ENCODE results near the gene NHLRC4.
A peak's percentile ranks its signal among the peaks of the same experiment; 100 is the strongest.

NHLRC4 gene

GRCh38 chr16:580141-580945 is 13.5 kb downstream of the NHLRC4 start:
- Histone ChIP-seq H3K9ac (ENCODE audit: insufficient read length, low read depth) (no peak overlapping the region), H3K4me1 (ENCODE audit: insufficient read depth, insufficient read length) (peaks cover 16% of the 10 kb centered on the region)

GRCh38 chr16:580946-581498 is 14.2 kb downstream of the NHLRC4 start:
- Histone ChIP-seq H3K36me3 (ENCODE audit: insufficient read depth, insufficient read length, low read length) (peaks cover 34% of the 10 kb centered on the region), H3K9ac (ENCODE audit: insufficient read length, low read depth) (no peak overlapping the region), H3K4me3 (ENCODE audit: insufficient read length, low read depth) (no peak overlapping the region), H3K27me3 (ENCODE audit: insufficient read depth, insufficient read length) (peaks cover 8% of the 10 kb centered on the region), H3K9me3 (ENCODE audit: insufficient read depth, low read length) (no peaks in the 10 kb centered on the region), H3K4me1 (ENCODE audit: insufficient read depth, insufficient read length) (peaks cover 16% of the 10 kb centered on the region)
- no peak for DNase-seq (ENCODE audit: low read depth, low spot score)
- TF ChIP-seq ZNF274 (IDR thresholded peaks at IDR 0.05; ENCODE audit: low read depth, low read length): no peak
- no peak for TF ChIP-seq YY1 (IDR thresholded peaks at IDR 0.05; ENCODE audit: insufficient read depth, insufficient read length)
- no peak for TF ChIP-seq SUZ12 (IDR thresholded peaks at IDR 0.05; ENCODE audit: extremely low read depth, insufficient read depth, insufficient read length)

More at GRCh38 chr16:580141-580945, 13.5 kb downstream of the NHLRC4 start:
- Histone ChIP-seq H3K9me3 (ENCODE audit: insufficient read depth, low read length) (no peaks in the 10 kb centered on the region), H3K36me3 (ENCODE audit: insufficient read depth, insufficient read length, low read length) (peaks cover 41% of the 10 kb centered on the region), H3K27me3 (ENCODE audit: insufficient read depth, insufficient read length) (peaks cover 1% of the 10 kb centered on the region), H3K4me3 (ENCODE audit: insufficient read length, low read depth) (no peak overlapping the region)
- DNase-seq (ENCODE audit: low read depth, low spot score): no peak
- TF ChIP-seq SUZ12 (IDR thresholded peaks at IDR 0.05; ENCODE audit: extremely low read depth, insufficient read depth, insufficient read length): no peak
- no peak for TF ChIP-seq ZNF274 (IDR thresholded peaks at IDR 0.05; ENCODE audit: low read depth, low read length)
- TF ChIP-seq YY1 (IDR thresholded peaks at IDR 0.05; ENCODE audit: insufficient read depth, insufficient read length): no peak

GRCh38 chr16:582218-582613 is 15.4 kb downstream of the NHLRC4 start:
- TF ChIP-seq YY1 (IDR thresholded peaks at IDR 0.05; ENCODE audit: insufficient read depth, insufficient read length) (no peak), ZNF274 (IDR thresholded peaks at IDR 0.05; ENCODE audit: low read depth, low read length) (no peak), SUZ12 (IDR thresholded peaks at IDR 0.05; ENCODE audit: extremely low read depth, insufficient read depth, insufficient read length) (no peak)
- H3K4me3 ChIP-seq (ENCODE audit: insufficient read length, low read depth): no peak overlapping the region
- peaks cover 26% of the 10 kb centered on the region for H3K36me3 ChIP-seq (ENCODE audit: insufficient read depth, insufficient read length, low read length)
- H3K4me1 ChIP-seq (ENCODE audit: insufficient read depth, insufficient read length): peaks cover 21% of the 10 kb centered on the region
- no peaks in the 10 kb centered on the region for H3K9me3 ChIP-seq (ENCODE audit: insufficient read depth, low read length)
- DNase-seq (ENCODE audit: low read depth, low spot score): no peak
- H3K27me3 ChIP-seq (ENCODE audit: insufficient read depth, insufficient read length): peaks cover 20% of the 10 kb centered on the region
- no peak overlapping the region for H3K9ac ChIP-seq (ENCODE audit: insufficient read length, low read depth)

GRCh38 chr16:582614-583331 is 16.0 kb downstream of the NHLRC4 start:
- Histone ChIP-seq H3K4me1 (ENCODE audit: insufficient read depth, insufficient read length) (peaks cover 24% of the 10 kb centered on the region), H3K36me3 (ENCODE audit: insufficient read depth, insufficient read length, low read length) (peaks cover 27% of the 10 kb centered on the region), H3K9ac (ENCODE audit: insufficient read length, low read depth) (peak overlapping the region; percentile 32), H3K27me3 (ENCODE audit: insufficient read depth, insufficient read length) (peaks cover 20% of the 10 kb centered on the region), H3K4me3 (ENCODE audit: insufficient read length, low read depth) (no peak overlapping the region), H3K9me3 (ENCODE audit: insufficient read depth, low read length) (no peaks in the 10 kb centered on the region)
- TF ChIP-seq SUZ12 (IDR thresholded peaks at IDR 0.05; ENCODE audit: extremely low read depth, insufficient read depth, insufficient read length) (no peak), ZNF274 (IDR thresholded peaks at IDR 0.05; ENCODE audit: low read depth, low read length) (no peak)
- DNase-seq (ENCODE audit: low read depth, low spot score): no peak

- Histone ChIP-seq H3K36me3 (ENCODE audit: insufficient read depth, insufficient read length, low read length) (peaks cover 27% of the 10 kb centered on the region), H3K4me3 (ENCODE audit: insufficient read length, low read depth) (no peak overlapping the region), H3K9ac (ENCODE audit: insufficient read length, low read depth) (no peak overlapping the region), H3K9me3 (ENCODE audit: insufficient read depth, low read length) (no peaks in the 10 kb centered on the region), H3K4me1 (ENCODE audit: insufficient read depth, insufficient read length) (peaks cover 25% of the 10 kb centered on the region), H3K27me3 (ENCODE audit: insufficient read depth, insufficient read length) (peaks cover 20% of the 10 kb centered on the region)
- DNase-seq (ENCODE audit: low read depth, low spot score): no peak
- TF ChIP-seq YY1 (IDR thresholded peaks at IDR 0.05; ENCODE audit: insufficient read depth, insufficient read length): no peak
- TF ChIP-seq ZNF274 (IDR thresholded peaks at IDR 0.05; ENCODE audit: low read depth, low read length): no peak
- TF ChIP-seq SUZ12 (IDR thresholded peaks at IDR 0.05; ENCODE audit: extremely low read depth, insufficient read depth, insufficient read length): no peak
These were observed 16.6 kb downstream of the NHLRC4 start for GRCh38 chr16:583470-583814.

- Histone ChIP-seq H3K9ac (ENCODE audit: insufficient read length, low read depth) (no peak overlapping the region), H3K9me3 (ENCODE audit: insufficient read depth, low read length) (no peaks in the 10 kb centered on the region), H3K4me3 (ENCODE audit: insufficient read length, low read depth) (no peak overlapping the region), H3K4me1 (ENCODE audit: insufficient read depth, insufficient read length) (peaks cover 20% of the 10 kb centered on the region), H3K27me3 (ENCODE audit: insufficient read depth, insufficient read length) (peaks cover 20% of the 10 kb centered on the region), H3K36me3 (ENCODE audit: insufficient read depth, insufficient read length, low read length) (peaks cover 24% of the 10 kb centered on the region)
- TF ChIP-seq YY1 (IDR thresholded peaks at IDR 0.05; ENCODE audit: insufficient read depth, insufficient read length): no peak
- DNase-seq (ENCODE audit: low read depth, low spot score): no peak
These were observed 17.2 kb downstream of the NHLRC4 start for GRCh38 chr16:583815-584591.
